HG02973 (cell line): ENCODE data around the gene POU3F4.

ENCODE experiments used
- ATAC-seq: cut with Tn5 transposase; IDR thresholded peaks from one replicate; pipeline ENCODE4 v1.9.1; 2021; ENCODE audit warnings: moderate library complexity; ENCODE audit not compliant: unreplicated experiment

POU3F4 gene

GRCh38 chrX:83508006-83508405, at the start of gene POU3F4:
Gene POU3F4, plus strand, starts transcription at chrX:83508290. Its CDS starts 35 bp downstream, at chrX:83508325.
- ATAC-seq, result no peak

GRCh38 chrX:83469551-83469950, 38.5 kb upstream of the POU3F4 start:
- no peak for ATAC-seq

GRCh38 chrX:83495898-83496297, 12.2 kb upstream of the POU3F4 start:
- ATAC-seq, result no peak

GRCh38 chrX:83501003-83501402, 7.1 kb upstream of the POU3F4 start:
- ATAC-seq, result no peak

- no peak for ATAC-seq
Measured at GRCh38 chrX:83501530-83501929, 6.6 kb upstream of the POU3F4 start.

GRCh38 chrX:83504721-83505479, 3.2 kb upstream of the POU3F4 start:
- ATAC-seq, result no peak

- no peak for ATAC-seq
Measured at GRCh38 chrX:83508526-83509253, 600 bp downstream of the POU3F4 start.

- ATAC-seq, result no peak
Measured at GRCh38 chrX:83509254-83509801, 1.2 kb downstream of the POU3F4 start.

GRCh38 chrX:83510510-83511062, 2.5 kb downstream of the POU3F4 start:
- ATAC-seq, result no peak

GRCh38 chrX:83511208-83511607, 3.1 kb downstream of the POU3F4 start:
- ATAC-seq, result no peak

- ATAC-seq, result no peak
Measured at GRCh38 chrX:83512111-83512510, 4.0 kb downstream of the POU3F4 start.

GRCh38 chrX:83516597-83516996, 8.5 kb downstream of the POU3F4 start:
- no peak for ATAC-seq

- ATAC-seq, result no peak
Measured at GRCh38 chrX:83521905-83522304, 13.8 kb downstream of the POU3F4 start.

- no peak for ATAC-seq
Measured at GRCh38 chrX:83529950-83530349, 21.9 kb downstream of the POU3F4 start.

- no peak for ATAC-seq
Measured at GRCh38 chrX:83535417-83536196, 27.5 kb downstream of the POU3F4 start.
